ENCODE data around the gene ARL5B. TPM values are rescaled to one million over a fixed set of nuclear protein-coding genes. Genes with fewer than 3 reads are reported as not detected.

The ARL5B gene
- total and polyA plus RNA-seq, 9 of the 15 experiments (the other 6 are each of a cell fraction or from before 2014, with no cell fraction given) = 4.1 to 22.2 (median 15.1) TPM

DNA sequence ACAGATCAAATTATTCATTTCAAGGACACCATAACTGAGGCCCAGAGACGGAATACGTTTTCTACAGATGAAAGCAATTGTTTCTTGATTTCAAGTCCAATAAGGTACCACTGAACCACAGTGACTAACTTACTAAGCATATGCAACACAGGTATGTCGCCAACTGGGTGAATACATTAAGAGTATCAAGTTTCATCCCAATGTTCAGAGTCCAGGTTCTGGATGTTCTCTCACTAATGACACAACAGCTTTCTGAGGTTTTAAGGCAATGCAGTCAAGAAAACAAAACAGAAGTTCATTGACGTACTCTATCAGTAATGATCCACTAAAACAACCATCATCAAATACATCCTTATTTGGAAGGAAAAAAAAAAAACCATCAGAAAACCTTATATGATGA lies 43.6 kb upstream of the ARL5B start (continued):
- TF ChIP-seq, protein P1, sequence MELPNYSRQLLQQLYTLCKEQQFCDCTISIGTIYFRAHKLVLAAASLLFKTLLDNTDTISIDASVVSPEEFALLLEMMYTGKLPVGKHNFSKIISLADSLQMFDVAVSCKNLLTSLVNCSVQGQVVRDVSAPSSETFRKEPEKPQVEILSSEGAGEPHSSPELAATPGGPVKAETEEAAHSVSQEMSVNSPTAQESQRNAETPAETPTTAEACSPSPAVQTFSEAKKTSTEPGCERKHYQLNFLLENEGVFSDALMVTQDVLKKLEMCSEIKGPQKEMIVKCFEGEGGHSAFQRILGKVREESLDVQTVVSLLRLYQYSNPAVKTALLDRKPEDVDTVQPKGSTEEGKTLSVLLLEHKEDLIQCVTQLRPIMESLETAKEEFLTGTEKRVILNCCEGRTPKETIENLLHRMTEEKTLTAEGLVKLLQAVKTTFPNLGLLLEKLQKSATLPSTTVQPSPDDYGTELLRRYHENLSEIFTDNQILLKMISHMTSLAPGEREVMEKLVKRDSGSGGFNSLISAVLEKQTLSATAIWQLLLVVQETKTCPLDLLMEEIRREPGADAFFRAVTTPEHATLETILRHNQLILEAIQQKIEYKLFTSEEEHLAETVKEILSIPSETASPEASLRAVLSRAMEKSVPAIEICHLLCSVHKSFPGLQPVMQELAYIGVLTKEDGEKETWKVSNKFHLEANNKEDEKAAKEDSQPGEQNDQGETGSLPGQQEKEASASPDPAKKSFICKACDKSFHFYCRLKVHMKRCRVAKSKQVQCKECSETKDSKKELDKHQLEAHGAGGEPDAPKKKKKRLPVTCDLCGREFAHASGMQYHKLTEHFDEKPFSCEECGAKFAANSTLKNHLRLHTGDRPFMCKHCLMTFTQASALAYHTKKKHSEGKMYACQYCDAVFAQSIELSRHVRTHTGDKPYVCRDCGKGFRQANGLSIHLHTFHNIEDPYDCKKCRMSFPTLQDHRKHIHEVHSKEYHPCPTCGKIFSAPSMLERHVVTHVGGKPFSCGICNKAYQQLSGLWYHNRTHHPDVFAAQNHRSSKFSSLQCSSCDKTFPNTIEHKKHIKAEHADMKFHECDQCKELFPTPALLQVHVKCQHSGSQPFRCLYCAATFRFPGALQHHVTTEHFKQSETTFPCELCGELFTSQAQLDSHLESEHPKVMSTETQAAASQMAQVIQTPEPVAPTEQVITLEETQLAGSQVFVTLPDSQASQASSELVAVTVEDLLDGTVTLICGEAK (IDR thresholded peaks at IDR 0.05) = no peak
- TF ChIP-seq, protein P1 (CRISPR knock-in tag; IDR thresholded peaks at IDR 0.05) = no peak
- TF ChIP-seq KLF6 (CRISPR knock-in tag; IDR thresholded peaks at IDR 0.05; ENCODE audit: borderline replicate concordance) (no peak), TEAD1 (CRISPR knock-in tag; IDR thresholded peaks at IDR 0.05) (no peak), RBM39 (optimal IDR thresholded peaks at IDR 0.05; ENCODE audit: low read depth, low read length) (no peak), TCFL5 (CRISPR knock-in tag; conservative IDR thresholded peaks at IDR 0.05) (no peak)
- TF ChIP-seq, protein P2, sequence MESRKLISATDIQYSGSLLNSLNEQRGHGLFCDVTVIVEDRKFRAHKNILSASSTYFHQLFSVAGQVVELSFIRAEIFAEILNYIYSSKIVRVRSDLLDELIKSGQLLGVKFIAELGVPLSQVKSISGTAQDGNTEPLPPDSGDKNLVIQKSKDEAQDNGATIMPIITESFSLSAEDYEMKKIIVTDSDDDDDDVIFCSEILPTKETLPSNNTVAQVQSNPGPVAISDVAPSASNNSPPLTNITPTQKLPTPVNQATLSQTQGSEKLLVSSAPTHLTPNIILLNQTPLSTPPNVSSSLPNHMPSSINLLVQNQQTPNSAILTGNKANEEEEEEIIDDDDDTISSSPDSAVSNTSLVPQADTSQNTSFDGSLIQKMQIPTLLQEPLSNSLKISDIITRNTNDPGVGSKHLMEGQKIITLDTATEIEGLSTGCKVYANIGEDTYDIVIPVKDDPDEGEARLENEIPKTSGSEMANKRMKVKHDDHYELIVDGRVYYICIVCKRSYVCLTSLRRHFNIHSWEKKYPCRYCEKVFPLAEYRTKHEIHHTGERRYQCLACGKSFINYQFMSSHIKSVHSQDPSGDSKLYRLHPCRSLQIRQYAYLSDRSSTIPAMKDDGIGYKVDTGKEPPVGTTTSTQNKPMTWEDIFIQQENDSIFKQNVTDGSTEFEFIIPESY (CRISPR knock-in tag; IDR thresholded peaks at IDR 0.05) = no peak
